NCI-H748 (cell line): Measurements from ENCODE around the gene CR1.
A peak's percentile ranks its signal among the peaks of the same experiment; 100 is the strongest.
"Not testable (repeated sequence)": the region's sequence is repeated elsewhere in the genome, so short reads cannot be mapped to it uniquely, and the experiment has no call there.

Experiments used
- DNase-seq: peaks from one replicate; lab custom pipeline; 2025; ENCODE audit not compliant: unreplicated experiment; lab: John Stamatoyannopoulos, UW

CR1 gene

GRCh38 chr1:207495801-207496792, at the start of gene CR1:
Gene CR1, plus strand, starts transcription at chr1:207496157. Its CDS starts 111 bp downstream, at chr1:207496268.
- DNase-seq = peak; percentile 51

DNA sequence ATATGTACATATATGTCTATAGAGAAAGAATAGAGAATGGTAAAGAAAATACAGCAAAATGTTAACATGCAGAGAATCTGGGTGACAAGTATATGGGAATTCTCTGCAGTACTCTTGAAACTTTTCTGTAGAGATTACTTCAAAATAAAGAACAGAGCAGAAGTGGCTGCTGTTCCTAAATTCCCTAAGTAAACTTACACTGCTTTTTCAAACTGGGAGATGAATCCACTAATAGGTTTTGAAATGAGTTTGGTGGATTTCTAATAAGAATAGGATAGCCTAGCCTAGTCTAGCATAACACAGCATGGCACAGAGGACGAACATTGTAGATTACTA, 42.3 kb upstream of the CR1 start:
- no peak for DNase-seq

GRCh38 chr1:207454046-207454964, 41.7 kb upstream of the CR1 start, which contains the start of gene CR2:
Gene CR2, plus strand, starts transcription at chr1:207454328. Its CDS starts 91 bp downstream, at chr1:207454419.
- peak; percentile 66 for DNase-seq

- no peak for DNase-seq
These were observed 40.7 kb upstream of the CR1 start for GRCh38 chr1:207455183-207455754.

DNA sequence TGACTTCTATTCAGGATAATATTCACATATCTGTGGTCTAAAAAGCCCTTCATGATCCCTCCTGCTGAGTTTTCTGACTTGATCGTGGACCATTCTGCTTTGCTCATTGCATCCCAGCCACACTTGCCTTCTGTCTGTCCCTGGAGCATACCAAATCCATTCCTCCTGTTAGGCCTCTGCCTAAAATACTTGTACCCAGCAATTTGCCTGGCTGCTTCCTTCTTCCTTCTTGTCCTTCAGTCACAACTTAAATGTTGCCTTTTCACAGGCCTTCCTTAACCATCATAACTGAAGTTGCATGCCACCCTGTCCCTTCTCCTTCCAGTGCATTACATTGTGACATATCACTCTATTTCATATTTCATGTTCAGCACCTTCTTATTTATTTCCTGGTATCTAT, 37.5 kb upstream of the CR1 start:
- no peak for DNase-seq

DNA sequence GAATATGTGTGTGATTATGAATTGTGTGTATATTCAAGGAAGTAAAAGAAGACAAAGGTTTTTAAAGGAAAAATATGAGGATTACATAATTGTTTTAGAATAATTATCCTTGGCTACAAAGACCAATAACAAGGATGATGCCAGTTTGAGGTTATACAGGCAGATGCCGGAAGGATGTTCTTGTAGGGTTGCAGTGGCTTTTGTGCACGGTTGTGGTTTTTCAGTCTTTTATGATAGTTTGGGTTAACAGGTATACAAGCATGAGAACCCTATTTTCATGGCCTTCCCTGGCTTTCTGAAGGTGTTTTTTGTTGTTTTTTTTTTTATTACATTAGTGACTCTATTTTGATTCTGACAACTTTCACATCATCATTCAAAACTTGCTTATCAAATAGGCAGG, 36.9 kb upstream of the CR1 start:
- DNase-seq = no peak

GRCh38 chr1:207461649-207462048, 34.3 kb upstream of the CR1 start:
- no peak for DNase-seq

DNA sequence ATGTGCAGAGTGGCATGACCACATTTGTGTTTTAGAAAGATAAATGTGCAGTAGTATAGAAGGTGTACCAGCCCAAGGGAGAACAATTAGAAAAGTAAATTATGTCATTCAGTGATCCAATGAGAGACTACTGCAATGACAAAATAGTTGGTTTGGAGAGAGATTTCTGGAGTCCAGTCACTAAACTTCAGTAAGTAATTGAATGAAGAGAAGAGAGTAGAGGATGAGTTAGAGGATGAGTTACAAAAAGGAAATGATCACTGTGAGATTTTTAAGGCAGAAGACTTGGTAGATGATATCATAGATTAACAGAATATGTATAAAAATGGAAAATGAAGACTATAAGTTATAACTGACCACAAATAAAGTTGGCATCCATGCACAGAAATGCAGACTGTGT, 33.4 kb upstream of the CR1 start:
- no peak for DNase-seq

GRCh38 chr1:207463021-207463420, 32.9 kb upstream of the CR1 start:
- DNase-seq = no peak

DNA sequence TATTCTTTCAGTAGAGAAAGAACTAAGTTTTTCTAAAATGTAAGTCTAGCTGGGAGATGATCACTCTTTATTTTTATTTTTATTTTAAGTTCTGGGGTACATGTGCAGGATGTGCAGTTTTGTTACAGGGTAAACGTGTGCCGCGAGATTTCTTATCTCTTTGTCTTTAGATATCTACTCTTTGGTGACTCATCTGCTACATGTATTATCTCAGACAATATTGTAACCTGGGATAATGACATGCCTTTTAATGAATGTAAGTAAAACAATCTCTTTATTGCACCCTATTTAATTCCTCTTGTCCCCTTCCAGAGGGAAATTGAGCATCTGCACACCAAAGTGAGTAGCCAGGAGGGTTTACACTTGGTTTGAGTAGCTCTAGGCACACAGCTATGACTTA, 32.4 kb upstream of the CR1 start:
- DNase-seq = no peak

DNA sequence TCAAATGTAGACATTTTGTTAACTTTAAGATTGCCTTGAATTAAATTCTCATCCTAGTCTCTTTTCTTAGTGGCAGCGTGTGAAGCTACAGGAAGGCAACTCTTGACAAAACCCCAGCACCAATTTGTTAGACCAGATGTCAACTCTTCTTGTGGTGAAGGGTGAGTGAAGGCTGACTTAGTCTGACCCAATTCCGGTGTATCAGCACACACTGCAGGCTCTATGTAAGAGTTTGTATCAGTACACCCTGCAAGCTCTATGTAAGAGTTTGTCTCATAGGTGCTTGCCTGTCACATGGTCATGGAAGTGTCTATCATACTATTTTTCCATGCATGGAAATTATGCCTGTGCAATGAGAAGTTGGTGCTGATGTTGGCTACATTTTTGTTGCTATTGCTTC, 25.0 kb upstream of the CR1 start:
- DNase-seq = no peak

GRCh38 chr1:207474210-207474609, 21.7 kb upstream of the CR1 start:
- DNase-seq = no peak

GRCh38 chr1:207486198-207486597, 9.8 kb upstream of the CR1 start:
- no peak for DNase-seq

DNA sequence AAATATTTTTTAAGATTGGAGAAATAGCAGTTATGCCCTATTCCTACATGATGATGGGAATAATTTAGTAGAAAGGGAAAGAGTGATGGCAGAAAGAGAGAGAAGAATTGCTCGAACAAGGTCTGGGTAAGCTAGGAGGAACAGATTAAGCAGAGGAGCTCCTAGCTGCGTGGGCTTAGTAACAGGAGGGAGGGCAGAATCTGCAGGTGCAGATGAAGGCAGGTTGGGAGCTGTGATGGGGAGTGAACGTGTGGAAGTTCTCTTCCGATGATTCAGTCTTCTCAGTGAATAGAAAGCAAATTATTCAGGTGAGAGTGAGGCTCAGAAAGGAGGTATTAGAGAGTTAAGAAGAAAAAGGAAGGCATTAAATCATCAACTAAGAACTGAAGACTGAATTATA, 8.3 kb upstream of the CR1 start:
- no peak for DNase-seq

DNA sequence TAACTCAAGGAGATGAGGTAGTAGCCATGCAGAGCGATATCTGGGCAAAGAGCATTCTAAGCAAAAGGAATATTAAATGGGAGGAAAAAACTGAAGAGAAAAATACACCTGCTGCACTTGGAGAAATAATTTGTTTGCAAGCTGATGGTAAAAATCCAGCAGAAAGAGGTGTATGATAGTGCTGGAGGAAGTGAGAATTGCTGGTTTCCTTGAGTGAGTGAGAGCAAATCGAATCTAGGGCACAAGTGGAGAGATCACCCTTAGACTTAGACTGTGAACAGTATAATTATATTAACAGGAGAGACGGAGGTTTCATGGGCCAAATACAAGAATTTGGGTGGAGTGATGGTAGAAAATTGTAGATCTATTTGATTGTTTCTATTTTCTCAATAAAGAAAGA, 2.7 kb upstream of the CR1 start:
- no peak for DNase-seq

DNA sequence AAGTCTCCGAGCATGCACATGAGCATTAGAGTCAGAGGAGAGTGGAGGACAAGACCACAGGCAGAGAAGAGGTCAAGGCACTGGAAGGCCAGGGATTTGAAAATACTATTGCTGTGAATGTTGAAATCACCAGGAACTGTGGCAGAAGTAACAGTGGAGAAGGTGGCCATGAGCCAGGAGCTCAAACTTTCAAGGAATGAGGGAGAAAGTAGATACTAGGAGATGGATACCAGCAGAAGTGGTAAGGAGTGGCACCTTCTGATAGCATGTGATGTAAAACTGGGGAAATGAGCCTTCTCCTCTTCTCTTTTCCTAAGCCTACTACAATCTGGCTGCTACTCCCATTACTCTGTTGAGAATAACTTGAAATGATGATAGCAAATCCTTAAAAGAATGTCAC, 1.8 kb upstream of the CR1 start:
- DNase-seq = no peak

DNA sequence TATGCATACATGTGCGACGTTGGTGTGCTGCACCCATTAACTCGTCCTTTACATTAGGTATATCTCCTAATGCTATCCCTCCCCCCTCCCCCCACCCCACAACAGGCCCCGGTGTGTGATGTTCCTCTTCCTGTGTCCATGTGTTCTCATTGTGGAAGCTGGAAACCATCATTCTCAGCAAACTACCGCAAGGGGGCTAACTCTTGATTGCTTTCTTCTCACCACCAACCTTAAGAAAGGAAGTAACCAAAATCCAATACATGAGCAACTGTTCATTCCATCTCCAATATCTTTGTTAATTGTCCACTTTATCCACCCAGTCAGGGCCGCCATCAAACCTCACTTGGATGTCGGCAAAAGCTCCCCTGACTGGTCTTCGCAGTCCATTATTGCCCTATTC, 676 bp upstream of the CR1 start:
- DNase-seq = not testable (repeated sequence)

- DNase-seq = no peak
These were observed 2.0 kb downstream of the CR1 start for GRCh38 chr1:207497941-207498340.

DNA sequence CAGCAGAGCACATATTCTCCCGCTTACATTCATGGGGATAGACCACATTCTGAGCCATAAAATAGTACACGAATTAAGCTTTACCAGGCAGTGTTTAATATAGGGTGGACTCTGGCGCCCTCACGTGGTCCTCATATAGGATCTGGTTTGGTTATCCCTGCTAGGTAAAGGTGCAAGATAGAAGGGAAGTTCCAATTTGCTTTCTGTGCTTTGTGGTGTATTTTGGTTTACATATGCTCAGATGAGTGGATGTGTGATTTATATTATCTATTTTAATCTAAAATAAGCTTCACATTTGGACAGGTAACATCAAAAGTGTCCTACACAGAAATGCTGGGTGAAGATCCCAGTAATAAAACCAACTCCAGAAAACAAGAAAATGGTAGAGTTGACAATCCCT, 3.6 kb downstream of the CR1 start:
- peak; percentile 71 for DNase-seq

- no peak for DNase-seq
These were observed 4.3 kb downstream of the CR1 start for GRCh38 chr1:207500306-207500705.

- DNase-seq = no peak
These were observed 5.1 kb downstream of the CR1 start for GRCh38 chr1:207501071-207501470.
